ENCODE measurements around the gene RBBP7.
"Not testable (repeated sequence)": the region's sequence is repeated elsewhere in the genome, so short reads cannot be mapped to it uniquely, and the experiment has no call there.

RBBP7 gene

DNA sequence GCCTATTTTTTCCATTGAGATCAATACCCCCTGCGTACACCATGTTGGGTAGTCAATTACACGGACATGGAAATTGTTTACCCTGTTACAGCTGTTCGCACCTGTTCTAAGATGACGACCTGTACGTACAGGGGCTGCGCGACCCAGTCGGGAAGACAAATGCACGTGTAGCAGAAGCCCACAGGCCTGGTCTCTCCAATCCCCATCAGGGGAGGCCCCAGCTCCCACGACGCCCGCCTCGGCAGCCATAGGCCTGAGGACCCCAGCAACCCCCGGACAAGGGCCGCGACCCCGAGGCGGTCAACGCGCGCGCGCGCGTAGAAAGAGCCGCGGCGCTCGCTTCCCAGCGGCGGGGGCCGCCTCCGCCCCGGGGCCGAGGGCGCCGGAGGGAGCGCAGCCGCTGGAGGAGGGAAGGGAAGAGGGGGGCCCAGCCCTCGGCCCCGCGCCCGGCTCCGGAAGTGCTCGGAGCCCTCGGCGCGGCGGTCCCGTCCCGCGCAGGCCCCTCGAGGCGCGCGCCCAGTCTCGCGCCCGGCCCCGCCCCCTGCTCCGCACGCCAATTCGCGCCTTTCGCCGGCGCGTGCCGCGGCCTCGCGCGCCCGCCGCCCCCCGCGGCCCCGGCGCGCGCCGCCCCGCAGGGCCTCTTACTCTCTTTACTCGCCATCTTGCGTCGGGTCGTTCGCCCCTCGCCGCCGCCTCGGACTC lies 618 bp downstream of the RBBP7 start:
- peak overlapping the region; percentile 67 for H3K4me3 ChIP-seq (ENCODE audit: low read depth, low read length)
- no peak for DNase-seq (ENCODE audit: low read depth)

DNA sequence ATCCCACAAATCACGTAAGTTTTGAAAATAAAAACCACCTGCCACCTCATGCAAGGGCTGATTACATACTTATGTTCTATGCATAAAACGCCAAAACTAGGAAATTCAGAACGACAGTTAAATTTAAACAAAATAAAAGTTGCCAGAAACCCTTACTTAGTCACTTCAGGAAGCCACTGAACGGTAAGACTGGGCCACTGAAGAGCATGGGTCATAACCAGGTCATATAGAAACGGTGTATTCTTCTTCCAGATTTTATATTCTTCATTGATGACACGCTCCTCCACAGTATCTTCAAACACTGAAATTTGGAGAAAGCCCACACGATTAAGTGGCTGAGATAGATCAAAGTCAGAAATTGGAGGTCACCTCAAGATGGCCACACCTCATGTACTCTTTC lies 1.2 kb downstream of the RBBP7 start:
- no peak for DNase-seq (ENCODE audit: low read depth)
- peak overlapping the region; percentile 67 for H3K4me3 ChIP-seq (ENCODE audit: low read depth, low read length)

DNA sequence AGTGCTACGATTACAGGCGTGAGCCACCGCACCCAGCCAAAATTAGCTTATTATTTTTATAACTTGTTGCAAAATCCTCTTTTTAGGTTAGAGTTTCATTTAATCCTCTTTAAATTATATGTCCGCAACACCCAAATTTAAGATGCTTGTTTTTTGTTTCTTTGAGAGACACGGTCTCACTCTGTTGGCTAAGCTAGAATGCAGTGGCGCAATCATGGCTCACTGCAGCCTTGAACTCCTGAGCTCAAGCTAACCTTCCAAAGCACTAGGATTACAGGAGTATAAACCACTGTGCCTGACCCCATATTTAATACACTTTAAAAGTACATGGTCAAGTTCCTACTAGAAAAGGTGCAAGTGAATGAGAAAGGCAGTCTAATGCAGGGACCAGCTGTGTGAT lies 2.2 kb downstream of the RBBP7 start:
- DNase-seq (ENCODE audit: low read depth) = no peak
- H3K4me3 ChIP-seq (ENCODE audit: low read depth, low read length) = peak overlapping the region; percentile 67

DNA sequence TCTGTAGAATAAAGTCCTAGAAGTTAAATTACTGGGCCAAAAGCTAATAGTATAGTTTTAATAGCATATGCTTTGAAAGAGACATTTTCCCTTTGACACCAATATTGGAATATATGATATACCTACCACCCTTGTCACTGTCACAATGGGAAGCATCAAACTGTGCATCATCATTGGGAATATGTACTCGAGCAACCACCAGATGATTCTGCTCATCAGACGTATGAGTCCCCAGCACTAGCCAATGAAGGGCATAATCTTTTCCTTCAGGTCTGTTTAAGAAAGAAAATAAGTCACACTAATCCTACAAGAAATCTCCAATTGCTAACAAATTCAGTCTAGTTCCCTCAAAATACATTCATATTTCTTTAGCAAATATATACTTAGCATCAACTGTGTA lies 7.3 kb downstream of the RBBP7 start:
- H3K4me3 ChIP-seq (ENCODE audit: low read depth, low read length) = no peak overlapping the region
- no peak for DNase-seq (ENCODE audit: low read depth)

DNA sequence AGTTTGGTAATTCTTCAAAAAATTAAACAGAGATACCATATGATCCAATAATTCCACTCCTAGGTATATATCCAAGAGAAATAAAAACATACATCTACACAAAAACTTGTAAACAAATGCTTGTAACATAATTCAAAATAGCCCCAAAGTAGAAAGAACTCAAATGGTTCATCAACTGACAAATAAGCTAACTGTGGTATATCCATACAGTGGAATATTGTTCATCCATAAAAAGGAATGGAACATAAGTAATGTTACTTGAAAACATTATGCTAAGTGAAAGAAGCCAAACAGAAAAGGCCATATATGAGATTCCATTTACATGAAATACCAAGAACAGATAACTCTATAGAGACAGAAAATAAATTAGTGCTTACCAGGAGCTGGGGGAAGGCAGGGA lies 13.4 kb downstream of the RBBP7 start:
- H3K4me3 ChIP-seq (ENCODE audit: low read depth, low read length) = no peak overlapping the region
- no peak for DNase-seq (ENCODE audit: low read depth)

DNA sequence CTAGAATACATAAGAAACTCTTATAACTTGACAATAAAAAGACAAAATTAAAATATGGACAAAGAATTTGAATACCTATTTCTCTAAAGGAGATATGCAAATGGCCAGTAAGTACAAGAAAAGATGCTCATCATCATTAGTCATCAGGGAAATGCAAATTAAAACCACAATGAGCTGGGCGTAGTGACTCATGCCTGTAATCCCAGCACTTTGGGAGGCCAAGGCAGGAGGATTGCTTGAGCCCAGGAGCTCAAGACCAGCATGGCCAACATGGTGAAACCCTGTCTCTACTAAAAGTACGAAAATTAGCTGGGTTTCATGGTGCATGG lies 14.1 kb downstream of the RBBP7 start:
- H3K4me3 ChIP-seq (ENCODE audit: low read depth, low read length); DNase-seq (ENCODE audit: low read depth): not testable (repeated sequence)

DNA sequence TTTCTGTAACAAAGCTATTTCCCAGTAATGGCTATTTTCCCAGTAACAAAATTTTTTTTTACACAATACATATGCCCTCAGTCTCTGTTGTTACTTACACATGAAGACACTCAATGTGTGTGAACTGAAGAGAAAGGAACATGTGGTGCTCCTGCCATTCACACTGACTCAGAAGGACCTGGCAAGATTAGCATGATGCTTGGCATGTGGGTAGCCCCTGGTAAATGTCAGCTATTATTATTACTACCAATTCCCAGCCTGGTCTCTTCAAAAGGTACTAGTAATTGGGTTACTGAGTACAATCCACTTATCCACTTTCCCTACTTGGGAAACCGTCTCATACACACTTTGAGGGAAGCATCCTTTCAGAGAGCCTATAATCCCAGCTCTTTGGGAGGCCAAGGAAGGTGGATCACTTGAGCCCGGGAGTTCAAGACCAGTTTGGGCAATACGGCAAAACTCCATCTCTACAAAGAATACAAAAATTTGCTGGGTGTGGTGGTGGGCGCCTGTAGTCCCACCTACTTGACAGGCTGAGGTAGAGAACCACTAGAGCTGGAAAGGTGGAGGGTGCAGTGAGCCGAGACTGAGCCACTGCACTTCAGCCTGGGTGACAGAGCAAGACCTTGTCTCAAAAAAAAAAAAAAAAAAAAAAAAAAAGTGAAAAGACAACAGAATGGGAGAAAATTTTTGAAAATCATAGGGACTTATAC lies 14.6 kb downstream of the RBBP7 start:
- DNase-seq (ENCODE audit: low read depth) = no peak
- H3K4me3 ChIP-seq (ENCODE audit: low read depth, low read length) = no peak overlapping the region

DNA sequence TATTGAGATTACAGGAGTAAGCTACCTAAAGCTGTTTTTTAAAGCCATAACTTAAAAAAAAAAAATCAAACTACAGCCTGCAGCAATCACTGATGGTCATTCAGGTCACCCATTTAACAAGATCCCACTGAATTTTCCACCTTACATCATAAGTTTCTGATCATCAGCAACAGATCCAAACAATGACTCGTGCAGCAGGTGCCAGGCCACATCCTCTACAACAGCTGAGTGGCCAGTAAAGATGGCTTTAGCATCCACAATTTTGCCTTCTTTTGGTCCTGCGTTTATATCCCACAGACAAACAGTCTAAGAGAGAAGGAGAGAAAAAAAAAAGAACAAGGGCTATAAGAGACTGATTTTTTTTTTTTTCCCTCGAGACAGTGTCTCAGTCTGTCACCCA lies 16.6 kb downstream of the RBBP7 start:
- no peak for DNase-seq (ENCODE audit: low read depth)
- no peak overlapping the region for H3K4me3 ChIP-seq (ENCODE audit: low read depth, low read length)

DNA sequence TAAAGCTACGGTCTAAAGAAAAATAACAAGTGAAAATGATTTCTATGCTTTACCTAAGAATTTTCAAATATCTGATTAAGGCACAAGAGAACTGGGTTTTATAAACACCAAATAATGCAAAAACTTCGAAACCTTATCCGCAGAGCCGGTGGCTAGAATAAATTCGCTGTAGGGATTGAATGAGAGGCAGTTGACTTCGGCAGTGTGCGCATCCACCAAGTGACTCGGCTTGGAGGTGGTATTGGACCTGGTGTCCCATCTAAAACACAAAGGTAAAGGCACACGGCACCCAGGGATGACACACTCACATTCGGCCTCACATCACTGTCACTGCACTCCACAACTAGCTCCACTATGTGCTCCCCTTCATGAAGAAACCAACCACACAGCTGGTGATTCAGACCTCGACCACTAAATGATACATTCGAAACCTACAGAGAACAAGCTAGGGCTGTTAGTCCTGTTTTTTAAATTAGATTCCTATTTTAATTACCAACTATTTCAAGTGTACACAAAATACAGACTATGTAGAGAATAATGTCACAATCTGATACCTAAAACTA lies 17.5 kb downstream of the RBBP7 start:
- no peak for DNase-seq (ENCODE audit: low read depth)
- H3K4me3 ChIP-seq (ENCODE audit: low read depth, low read length) = no peak overlapping the region

DNA sequence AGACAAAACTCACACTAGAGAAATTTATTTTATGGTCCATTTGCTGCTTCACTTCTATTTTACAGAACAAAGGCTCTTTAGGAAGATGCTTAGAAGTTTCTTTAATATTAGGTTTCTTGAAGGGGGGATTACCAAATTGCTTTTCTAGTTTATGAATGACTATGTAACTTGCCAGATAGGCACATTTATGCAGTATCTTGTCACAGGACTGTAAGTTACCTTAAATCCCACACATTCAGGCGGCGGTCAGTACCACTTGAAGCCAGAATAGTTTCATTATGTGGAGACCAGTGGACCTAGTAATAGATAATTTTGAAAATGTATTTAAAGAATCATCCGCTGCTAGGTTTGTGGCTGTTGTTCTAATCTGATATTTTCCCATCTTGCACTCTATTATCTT lies 18.3 kb downstream of the RBBP7 start:
- no peak for DNase-seq (ENCODE audit: low read depth)
- no peak overlapping the region for H3K4me3 ChIP-seq (ENCODE audit: low read depth, low read length)

DNA sequence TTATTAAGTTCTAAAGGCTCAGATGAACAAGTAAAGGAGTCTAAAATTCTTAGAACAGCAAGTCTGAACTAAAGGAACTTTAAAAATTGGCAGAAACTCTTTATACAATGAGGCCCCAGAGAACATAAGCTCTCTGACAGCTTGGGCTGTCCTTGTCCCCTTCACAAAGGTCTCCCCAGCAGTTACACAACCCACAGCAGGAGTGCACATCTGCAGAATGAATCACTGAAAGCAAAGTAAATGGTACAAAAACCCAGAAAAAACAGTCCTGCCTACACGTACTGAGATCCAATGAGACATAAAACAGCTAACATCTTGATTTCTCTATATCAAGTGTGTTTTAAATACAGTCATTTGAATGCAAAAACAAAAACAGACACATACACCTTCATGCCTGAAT lies 18.7 kb downstream of the RBBP7 start:
- H3K4me3 ChIP-seq (ENCODE audit: low read depth, low read length) = no peak overlapping the region
- DNase-seq (ENCODE audit: low read depth) = no peak

DNA sequence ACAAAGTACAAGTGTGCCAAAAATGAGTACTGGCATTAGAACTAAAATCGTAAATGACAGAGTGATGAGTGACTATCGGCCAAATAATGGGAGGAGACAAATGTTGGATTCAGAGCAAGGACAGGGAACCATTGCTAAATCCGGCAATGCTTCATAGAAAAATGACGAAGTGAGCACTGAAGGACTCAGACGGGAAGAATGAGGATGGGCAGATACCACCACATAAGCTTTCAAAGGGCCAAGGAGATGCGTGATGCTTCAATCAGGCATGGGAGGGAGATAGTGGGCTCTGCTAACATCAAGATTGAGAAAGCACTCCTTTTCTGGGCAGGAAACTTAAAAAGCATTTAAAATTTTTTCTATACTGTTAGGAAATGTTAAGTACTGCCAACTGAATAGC lies 21.6 kb downstream of the RBBP7 start:
- no peak overlapping the region for H3K4me3 ChIP-seq (ENCODE audit: low read depth, low read length)
- DNase-seq (ENCODE audit: low read depth) = no peak

DNA sequence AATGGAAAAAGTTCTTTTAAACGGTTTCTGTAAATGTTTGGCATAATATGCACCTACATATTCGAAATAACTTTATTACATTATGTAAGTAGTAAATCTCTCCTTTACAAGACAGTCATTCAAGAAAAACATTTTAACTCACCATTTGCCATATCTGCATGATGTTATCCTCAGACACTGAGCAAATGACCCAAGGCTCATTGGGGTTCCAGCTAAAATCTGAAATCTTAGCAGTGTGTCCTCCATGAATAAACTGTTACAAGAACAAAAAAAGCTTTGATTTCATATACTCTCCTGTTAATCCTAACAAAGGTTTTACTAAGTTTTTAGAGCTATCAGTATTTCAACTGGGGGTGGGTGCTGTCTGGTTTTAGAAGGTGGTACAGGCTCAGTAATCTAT lies 24.5 kb downstream of the RBBP7 start:
- no peak for DNase-seq (ENCODE audit: low read depth)
- no peak overlapping the region for H3K4me3 ChIP-seq (ENCODE audit: low read depth, low read length)

DNA sequence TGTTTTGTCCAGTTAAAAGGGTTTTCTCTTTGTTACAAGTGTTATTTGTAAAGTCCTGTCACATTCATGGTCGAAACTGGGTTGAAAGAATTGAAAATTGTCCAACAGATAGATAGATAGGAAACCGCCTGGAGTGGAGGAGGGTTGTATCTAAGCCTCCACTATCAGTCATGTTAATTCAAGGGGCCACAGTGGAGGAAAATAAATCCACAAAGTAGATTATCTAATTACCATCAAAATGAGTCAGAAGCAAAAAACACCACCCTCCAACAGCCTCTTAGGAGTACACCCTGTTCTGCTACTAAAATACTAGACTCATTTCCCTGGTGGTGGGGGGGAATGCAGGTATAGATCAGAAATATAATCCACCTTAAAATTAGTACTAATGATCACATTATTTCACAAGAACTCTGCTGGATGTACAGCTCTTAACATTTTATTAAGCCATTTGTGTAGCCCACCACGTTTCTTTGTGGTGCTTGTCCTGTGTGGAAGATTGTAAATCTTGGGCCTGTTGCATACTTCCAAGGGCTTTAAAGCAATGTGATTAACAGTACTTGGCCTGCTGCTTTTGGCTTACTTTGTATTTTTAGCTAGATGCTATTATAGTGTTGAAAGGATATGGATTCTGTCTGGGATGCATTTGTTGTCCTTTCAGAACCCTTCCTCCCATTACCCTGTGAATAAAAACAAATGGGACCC lies 26.8 kb downstream of the RBBP7 start:
- no peak for DNase-seq (ENCODE audit: low read depth)
- no peak overlapping the region for H3K4me3 ChIP-seq (ENCODE audit: low read depth, low read length)

DNA sequence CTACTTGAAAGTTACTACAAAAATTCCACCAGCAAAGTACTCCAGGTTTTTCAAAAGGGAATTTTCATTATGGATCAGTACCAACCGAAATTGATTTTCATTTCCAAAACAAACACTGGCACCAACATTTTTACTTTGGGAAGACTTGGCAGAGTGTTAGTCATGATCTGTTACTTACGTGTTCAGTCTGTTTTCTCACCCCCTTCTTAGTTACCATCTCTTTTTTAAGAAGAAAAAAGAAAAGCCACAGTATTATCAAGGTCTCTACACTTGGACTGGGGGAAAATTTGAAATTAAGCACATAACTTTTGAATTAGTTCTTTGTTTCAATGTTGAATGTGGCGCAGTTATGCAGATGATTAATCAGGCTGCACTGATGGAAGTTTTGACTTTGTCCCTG lies 27.5 kb downstream of the RBBP7 start:
- H3K4me3 ChIP-seq (ENCODE audit: low read depth, low read length) = no peak overlapping the region
- DNase-seq (ENCODE audit: low read depth) = no peak

DNA sequence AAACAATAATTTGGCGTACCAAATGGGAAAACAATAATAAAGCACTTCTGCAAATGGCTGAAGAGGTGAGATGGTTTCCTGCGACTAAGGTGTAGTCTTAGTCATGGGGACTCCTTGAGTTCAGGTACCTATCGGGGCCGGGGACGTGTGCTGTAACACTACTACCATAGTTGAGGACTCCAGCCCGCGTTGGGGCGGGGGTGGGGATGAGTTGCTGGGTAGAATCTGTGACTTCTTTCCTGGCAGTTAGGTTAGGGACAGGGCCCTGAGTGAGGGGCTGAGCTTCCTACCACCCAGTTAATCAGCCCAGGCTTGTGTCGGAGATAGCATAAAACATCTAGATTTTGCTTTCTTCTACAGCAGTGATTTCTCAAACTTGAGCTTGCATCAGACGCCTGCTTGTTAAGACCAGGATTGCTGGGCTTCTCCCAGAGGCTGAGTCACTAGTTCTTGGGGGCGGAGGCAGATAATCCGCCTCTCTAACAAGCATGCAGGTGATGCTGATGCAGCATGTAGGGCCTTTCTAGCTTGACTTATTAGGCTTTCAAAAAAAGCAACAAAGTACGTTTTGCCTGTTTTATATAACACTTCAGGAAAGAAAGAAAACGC lies 30.2 kb downstream of the RBBP7 start:
- H3K4me3 ChIP-seq (ENCODE audit: low read depth, low read length) = no peak overlapping the region
- DNase-seq (ENCODE audit: low read depth) = peak; percentile 54

DNA sequence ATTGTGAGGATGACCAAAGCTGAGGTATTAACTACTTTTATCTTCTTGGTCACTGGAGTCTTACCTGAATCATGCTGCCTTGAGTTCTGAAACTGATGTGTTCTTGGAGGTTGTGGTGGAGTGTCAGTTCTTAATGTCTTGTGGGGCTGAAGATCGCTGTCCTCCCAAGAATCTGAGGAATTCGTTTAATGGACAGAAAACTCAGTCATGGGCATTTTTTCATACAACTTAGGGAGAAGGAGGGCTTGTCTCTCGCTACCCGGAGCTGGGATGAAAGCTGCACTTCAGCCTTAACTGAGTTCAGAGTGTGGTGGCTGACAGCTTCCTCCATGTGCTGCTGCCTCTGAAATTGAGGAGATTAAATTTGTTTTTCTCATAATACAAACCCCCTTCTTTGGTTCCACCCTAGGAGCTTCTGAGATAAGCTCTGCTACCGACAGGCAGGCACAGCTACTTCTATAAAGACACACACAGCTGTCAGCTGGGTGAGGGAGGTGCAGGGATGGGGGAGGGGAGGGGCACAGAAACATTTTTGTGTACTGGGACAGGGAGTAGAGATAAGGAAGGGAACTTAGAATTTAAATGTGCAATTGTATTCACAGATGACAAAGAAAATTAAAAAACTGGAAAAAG lies 30.8 kb downstream of the RBBP7 start:
- no peak overlapping the region for H3K4me3 ChIP-seq (ENCODE audit: low read depth, low read length)
- DNase-seq (ENCODE audit: low read depth) = no peak

DNA sequence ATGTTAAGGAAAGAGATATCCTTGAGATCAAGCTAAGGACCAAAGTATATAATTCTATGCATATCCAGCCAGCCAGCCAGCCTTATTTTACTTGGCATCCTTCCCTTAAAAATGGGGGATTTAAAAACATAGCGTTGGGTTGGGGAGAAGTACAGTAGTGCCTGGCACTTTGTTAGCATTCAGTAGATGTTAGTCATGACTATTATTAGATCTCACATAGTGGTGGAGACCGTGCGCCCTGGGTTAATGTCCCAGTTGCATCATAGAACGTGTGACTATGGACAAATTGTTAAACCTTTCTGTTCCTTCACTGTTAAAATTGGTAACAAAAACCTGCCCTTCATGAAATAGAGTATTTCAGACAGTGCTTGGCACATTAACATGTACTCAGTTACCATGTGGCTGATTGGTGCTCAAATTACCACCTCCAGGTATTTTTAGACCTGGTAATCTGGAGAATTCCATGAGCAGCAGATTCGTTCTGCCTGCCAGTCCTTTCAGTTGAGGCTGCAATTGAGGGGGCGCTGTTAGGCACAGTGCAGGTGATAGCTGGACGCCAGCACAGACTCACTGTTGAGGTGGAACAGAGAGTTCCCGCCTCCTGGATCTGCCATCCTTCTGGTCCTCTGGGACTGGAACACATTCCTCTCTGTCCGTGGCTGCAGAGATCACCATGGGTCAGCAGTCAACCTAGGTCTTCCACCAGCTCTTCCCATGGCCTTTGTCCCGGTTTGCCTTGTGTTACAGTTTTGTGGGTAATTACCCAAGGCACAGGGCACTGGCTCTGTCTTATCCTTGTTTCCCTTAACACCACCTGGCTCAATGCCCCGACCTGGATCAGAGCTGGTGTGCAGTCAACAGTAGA lies 31.7 kb downstream of the RBBP7 start:
- peak; percentile 72 for DNase-seq (ENCODE audit: low read depth)
- no peak overlapping the region for H3K4me3 ChIP-seq (ENCODE audit: low read depth, low read length)

DNA sequence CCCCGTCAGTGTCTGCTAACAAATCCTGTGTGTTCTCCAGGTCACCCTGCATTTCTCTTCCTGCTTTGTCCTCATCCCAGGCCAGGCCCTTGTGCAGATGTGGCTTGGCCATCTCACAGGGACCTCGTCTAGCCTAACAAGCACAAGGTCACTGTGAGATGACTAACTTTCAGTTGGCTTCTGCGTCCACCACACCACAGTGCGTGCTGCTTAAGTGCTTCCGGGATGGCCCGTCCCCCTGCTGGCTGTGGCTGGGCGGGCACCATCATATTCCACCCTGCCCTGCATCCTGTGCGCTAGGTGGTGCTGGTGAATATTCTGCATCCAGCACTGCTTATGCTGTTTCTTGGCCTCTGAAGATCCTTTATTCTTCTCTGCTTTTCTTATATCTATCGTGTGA lies 33.8 kb downstream of the RBBP7 start:
- H3K4me3 ChIP-seq (ENCODE audit: low read depth, low read length) = no peak overlapping the region
- DNase-seq (ENCODE audit: low read depth) = no peak
